HFF-Myc (cell line): ENCODE results near the gene GARIN5A.
A peak's percentile ranks its signal among the peaks of the same experiment; 100 is the strongest.

ENCODE experiments used
- DNase-seq: peaks from one replicate; pipeline ENCODE4 v3.0.0-alpha.2; 2011; ENCODE audit warnings: low read depth; ENCODE audit errors: extremely low read depth
- H3K4me3 ChIP-seq: replicated peaks from 2 replicates; pipeline ENCODE4 v1.5.1; 2011; ENCODE audit warnings: low read depth, mild to moderate bottlenecking, control low read depth, low read length
- TF ChIP-seq, protein P1 (sequence below): IDR thresholded peaks from 2 replicates; pipeline ENCODE4 v1.5.1; 2012; ENCODE audit warnings: mild to moderate bottlenecking, low read depth, low read length, control low read depth; ENCODE audit errors: missing control alignments

GARIN5A gene

DNA sequence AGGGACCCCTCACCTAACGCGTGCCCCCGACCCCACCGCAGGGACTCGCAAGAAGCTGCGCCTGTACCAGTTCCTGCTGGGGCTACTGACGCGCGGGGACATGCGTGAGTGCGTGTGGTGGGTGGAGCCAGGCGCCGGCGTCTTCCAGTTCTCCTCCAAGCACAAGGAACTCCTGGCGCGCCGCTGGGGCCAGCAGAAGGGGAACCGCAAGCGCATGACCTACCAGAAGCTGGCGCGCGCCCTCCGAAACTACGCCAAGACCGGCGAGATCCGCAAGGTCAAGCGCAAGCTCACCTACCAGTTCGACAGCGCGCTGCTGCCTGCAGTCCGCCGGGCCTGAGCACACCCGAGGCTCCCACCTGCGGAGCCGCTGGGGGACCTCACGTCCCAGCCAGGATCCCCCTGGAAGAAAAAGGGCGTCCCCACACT is 48.6 kb downstream of the GARIN5A start:
- TF ChIP-seq, protein P1, sequence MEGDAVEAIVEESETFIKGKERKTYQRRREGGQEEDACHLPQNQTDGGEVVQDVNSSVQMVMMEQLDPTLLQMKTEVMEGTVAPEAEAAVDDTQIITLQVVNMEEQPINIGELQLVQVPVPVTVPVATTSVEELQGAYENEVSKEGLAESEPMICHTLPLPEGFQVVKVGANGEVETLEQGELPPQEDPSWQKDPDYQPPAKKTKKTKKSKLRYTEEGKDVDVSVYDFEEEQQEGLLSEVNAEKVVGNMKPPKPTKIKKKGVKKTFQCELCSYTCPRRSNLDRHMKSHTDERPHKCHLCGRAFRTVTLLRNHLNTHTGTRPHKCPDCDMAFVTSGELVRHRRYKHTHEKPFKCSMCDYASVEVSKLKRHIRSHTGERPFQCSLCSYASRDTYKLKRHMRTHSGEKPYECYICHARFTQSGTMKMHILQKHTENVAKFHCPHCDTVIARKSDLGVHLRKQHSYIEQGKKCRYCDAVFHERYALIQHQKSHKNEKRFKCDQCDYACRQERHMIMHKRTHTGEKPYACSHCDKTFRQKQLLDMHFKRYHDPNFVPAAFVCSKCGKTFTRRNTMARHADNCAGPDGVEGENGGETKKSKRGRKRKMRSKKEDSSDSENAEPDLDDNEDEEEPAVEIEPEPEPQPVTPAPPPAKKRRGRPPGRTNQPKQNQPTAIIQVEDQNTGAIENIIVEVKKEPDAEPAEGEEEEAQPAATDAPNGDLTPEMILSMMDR, result no peak
- peak; percentile 19 for DNase-seq
- H3K4me3 ChIP-seq, result peak overlapping the region; percentile 9; the same call in 1 of the 2 replicates

DNA sequence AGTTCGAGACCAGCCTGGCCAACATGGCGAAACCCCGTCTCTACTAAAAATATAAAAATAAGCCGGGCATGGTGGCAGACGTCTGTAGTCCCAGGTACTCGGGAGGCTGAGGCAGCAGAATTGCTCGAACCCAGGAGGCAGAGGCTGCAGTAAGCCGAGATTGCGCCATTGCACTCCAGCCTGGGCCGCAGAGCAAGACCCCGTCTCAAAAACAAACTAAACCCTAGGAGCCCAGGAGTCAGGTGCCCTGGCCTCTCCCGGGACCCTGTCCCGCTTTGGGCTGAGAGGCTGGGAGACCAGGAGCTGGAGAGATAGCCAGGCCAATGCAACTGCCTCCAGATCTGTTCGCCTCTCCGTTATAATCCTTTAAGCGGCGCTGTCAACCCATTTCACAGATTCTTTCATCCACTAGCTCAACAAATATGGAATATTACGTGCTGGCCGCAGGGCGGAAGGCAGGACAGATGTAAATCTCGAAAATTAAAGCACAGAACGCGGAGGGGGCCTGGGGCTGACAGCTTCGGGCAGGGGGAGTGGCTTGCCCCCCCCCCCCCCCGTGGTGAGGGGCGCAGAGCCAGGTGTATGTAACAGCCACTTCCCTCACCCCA is 49.2 kb downstream of the GARIN5A start:
- DNase-seq, result no peak
- TF ChIP-seq, protein P1, result no peak
- peak overlapping the region; percentile 9; the same call in 1 of the 2 replicates for H3K4me3 ChIP-seq

DNA sequence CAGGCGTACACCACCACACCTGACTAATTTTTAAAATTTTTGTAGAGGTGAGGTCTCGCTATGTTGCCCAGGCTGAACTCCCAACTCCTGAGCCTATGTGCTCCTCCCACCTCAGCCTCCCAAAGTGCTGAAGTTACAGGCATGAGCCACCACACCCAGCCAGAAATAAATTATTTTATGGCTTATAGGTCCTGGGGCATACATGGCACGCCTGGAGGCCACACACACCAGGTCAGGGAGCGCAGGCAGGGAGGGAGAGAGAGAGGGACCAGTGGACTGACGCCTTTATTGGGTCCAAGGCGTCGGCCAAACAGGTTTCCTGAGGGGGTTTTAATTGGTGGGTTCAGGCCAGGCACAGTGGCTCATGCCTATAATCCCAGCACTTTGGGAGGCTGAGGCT is 51.1 kb downstream of the GARIN5A start:
- H3K4me3 ChIP-seq, result no peak overlapping the region
- no peak for DNase-seq
- TF ChIP-seq, protein P1, result no peak

DNA sequence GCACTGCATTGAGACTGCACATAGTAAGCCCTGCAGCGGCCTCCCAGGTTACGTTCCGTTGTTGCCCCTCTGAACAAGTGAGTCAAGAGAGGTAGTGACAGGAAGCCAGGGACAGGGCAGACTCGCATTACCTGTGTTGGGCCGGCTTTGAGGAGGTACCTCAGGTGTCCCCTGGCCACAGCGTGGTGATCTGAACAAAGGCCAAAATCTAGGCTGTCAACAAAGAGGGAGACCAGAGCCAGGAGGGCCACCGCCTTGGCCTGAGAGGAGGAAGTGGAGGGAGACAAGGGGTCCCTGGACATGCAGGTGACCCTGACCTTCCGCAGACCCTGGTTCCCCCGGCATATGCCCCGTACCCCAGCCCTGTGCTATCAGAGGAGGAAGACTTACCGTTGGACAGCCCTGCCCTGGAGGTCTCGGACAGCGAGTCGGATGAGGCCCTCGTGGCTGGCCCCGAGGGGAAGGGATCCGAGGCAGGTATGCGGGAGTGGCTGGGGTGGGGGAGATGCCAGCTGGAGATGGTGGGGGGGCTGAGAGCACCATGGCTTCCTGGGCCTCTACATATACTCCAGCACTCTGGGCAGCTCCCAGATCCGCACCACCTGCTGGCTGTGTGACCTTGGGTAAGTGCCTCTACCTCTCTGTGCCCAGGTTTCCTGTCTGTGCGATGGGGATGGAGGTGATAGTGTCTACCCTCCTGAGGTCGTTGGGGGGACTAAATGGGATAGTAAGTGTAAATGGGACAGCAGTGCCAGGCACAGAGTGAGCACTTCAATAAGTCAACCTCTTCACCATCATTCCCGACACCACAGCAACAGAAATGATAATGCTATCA is 53.2 kb downstream of the GARIN5A start:
- TF ChIP-seq, protein P1, result no peak
- no peak overlapping the region for H3K4me3 ChIP-seq
- no peak for DNase-seq

DNA sequence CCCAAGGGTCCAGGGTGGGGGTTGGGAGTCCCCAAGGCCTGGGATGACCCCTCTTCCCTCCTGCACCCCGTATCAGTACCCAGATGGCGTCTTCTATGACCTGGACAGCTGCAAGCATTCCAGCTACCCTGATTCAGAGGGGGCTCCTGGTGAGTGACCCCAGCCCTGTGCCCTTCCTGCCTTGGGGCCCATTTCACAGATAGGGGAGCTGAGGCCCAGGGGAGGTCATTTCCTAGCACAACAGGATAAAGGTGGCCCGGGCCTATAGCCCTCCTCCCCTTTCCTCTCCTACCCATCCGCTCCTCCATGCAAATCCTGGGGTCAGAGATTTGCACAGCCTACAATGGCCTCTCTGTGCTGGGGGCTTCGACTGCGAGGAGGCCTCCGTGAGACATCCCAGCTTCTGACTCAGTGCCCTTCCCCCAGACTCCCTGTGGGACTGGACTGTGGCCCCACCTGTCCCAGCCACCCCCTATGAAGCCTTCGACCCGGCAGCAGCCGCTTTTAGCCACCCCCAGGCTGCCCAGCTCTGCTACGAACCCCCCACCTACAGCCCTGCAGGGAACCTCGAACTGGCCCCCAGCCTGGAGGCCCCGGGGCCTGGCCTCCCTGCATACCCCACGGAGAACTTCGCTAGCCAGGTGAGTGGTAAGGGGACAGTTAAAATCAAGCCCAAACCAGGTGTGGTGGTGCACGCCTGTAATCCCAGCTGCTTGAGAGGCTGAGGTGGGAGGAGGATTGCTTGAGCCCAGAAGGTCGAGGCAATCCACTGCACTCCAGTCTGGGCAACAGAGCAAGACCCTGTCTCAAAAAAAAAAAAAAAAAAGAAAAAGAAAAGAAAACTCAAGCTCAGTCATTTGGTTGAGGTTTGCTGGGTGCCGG is 54.0 kb downstream of the GARIN5A start:
- DNase-seq, result no peak
- H3K4me3 ChIP-seq, result no peak overlapping the region
- TF ChIP-seq, protein P1, result no peak

GRCh38 chr19:50420808-50421207 is 55.8 kb downstream of the GARIN5A start:
- H3K4me3 ChIP-seq, result no peak overlapping the region
- TF ChIP-seq, protein P1, result no peak
- DNase-seq, result no peak
